ENCODE results near the gene ZNF691. TPM values are rescaled to one million over a fixed set of nuclear protein-coding genes. Genes with fewer than 3 reads are reported as not detected.
"Not testable (repeated sequence)": the region's sequence is repeated elsewhere in the genome, so short reads cannot be mapped to it uniquely, and the experiment has no call there.

ZNF691 gene
- total RNA-seq, result 1 to 10 TPM; 7.5 to 8.8 TPM
- long read RNA-seq, transcript ZNF691-206 (2 exons, 1,577 nt), result major isoform, 11 of 14 reads
- long read RNA-seq, partial matches to known transcripts, result 0 of 14 reads
- long read RNA-seq, other reads (novel, unspliced or antisense), result 1 of 14 reads

- DNase-seq, result peak; percentile 97
- ATAC-seq, result peak; percentile 99
- intact Hi-C loops (cut with DNase I), result no loop called here
Observed at GRCh38 chr1:42846257-42847110, at the start of gene ZNF691. TSS of gene ZNF691 (plus strand) at chr1:42846613. CDS start at chr1:42849659, 3,046 bp downstream.

- intact Hi-C loops (cut with DNase I), result no loop called here
- DNase-seq (no peak), ATAC-seq (no peak)
Observed at GRCh38 chr1:42797414-42797813, 49.0 kb upstream of the ZNF691 start.

DNA sequence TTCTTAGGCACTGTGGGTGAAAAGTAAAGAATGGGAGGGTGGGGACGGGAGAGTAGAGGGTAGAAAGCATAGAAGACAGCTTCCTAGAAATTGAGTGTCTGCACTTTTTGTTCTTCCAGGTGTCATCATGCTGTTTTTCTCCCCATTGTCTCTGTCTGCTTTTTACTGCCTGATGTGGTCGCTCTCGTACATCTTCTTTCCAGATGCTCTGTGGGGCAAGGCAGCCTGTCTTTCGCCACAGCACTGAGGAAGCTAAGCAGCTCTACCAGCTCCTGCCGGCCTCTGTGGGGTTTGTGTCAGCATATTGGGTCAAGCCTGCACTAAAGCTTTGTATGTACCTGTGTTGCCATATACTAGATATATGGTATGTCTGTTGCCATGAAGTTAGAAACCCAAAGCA, 48.4 kb upstream of the ZNF691 start:
- intact Hi-C loops (cut with DNase I), result no loop called here
- ATAC-seq, result no peak

DNA sequence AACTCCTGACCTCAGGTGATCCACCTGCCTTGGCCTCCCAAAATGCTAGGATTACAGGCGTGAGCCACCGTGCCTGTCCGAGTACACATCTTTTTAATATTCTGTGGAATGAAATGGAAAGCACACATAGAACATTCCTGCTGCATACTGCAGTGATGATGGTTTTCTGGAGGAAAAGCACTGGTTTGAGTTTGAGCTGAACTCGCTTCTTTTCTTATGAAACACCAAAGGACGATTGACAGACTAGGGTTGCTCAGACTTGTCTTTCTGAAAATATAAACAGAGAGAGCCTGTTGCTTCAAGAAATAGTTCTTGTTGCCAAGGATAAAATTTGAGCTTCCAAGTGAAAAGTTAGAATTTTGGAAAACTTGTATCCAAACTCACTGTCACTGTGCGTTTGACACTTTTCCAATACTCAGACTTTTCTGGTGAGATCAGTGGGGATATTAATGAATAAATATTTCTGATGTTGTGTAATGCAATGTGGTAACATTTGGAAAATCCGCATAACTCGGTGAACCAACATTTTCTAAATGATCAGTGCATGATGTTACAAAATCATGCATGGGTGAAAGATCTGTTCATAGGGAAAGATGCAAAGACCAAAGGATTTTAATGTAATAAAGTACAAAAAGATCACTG, 44.5 kb upstream of the ZNF691 start:
- ATAC-seq (peak in 1 of 2 donors; percentile 61), DNase-seq (no peak)
- intact Hi-C loops (cut with DNase I), result no loop called here

More for the DNA sequence above, 48.4 kb upstream of the ZNF691 start:
- DNase-seq, result no peak

DNA sequence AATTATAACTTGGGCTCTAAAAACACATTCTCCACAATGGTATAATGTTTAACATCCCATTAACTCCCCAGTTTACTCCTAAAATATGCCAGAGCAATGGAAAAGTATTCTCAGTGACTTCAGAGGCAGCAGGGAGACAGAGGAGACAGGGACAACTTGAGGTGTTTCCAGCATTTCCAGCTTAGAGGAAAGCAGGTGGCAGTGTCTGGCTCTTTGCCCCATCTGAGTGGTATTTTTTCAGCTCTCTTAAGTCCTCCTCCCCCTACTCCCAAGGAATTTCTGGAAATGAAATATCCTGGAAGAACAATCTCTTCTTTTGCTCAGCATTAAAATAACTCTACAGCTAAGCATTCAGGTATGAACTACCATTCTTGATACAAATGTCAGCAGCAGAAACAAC, 40.2 kb upstream of the ZNF691 start:
- DNase-seq, result no peak
- intact Hi-C loops (cut with DNase I), result no loop called here
- ATAC-seq, result no peak

DNA sequence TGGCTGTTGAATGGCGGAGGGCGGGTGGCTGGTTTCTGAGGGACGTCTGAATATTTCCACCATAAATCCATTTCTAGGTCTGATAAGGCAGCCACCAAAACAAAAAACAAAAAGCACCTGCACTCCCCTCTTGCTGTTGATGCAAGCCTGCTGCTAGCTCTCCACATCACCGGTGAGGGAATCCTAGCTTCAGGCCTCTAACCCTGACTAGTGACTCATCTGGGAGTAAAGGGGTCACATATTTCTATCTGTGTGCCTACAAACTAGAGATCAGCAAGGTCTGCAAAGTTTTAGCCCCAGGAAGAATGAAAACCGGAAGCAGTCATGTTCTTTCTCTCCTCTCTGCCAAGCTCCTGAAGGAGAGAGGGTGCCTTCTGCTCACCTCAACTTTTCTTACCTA, 39.8 kb upstream of the ZNF691 start:
- intact Hi-C loops (cut with DNase I), result no loop called here
- ATAC-seq (no peak), DNase-seq (no peak)

- no peak for ATAC-seq
Observed at GRCh38 chr1:42807056-42807668, 39.3 kb upstream of the ZNF691 start.

GRCh38 chr1:42814815-42815214, 31.6 kb upstream of the ZNF691 start:
- not testable (repeated sequence) for ATAC-seq, DNase-seq
- intact Hi-C loops (cut with DNase I), result loop anchor here in 1 of 2 donors (5.0 kb wide), 1 partner anchor 48 kb away; the partner anchor contains the start of genes C1orf50 and P3H1

More at GRCh38 chr1:42807056-42807668, 39.3 kb upstream of the ZNF691 start:
- intact Hi-C loops (cut with DNase I), result no loop called here
- DNase-seq, result no peak

- DNase-seq (no peak), ATAC-seq (peak in 1 of 2 donors; percentile 2)
- intact Hi-C loops (cut with DNase I), result loop anchor here in 1 of 2 donors (5.0 kb wide), 1 partner anchor 49 kb away; the partner anchor contains the start of genes C1orf50 and P3H1
Observed at GRCh38 chr1:42815941-42816584, 30.4 kb upstream of the ZNF691 start.

DNA sequence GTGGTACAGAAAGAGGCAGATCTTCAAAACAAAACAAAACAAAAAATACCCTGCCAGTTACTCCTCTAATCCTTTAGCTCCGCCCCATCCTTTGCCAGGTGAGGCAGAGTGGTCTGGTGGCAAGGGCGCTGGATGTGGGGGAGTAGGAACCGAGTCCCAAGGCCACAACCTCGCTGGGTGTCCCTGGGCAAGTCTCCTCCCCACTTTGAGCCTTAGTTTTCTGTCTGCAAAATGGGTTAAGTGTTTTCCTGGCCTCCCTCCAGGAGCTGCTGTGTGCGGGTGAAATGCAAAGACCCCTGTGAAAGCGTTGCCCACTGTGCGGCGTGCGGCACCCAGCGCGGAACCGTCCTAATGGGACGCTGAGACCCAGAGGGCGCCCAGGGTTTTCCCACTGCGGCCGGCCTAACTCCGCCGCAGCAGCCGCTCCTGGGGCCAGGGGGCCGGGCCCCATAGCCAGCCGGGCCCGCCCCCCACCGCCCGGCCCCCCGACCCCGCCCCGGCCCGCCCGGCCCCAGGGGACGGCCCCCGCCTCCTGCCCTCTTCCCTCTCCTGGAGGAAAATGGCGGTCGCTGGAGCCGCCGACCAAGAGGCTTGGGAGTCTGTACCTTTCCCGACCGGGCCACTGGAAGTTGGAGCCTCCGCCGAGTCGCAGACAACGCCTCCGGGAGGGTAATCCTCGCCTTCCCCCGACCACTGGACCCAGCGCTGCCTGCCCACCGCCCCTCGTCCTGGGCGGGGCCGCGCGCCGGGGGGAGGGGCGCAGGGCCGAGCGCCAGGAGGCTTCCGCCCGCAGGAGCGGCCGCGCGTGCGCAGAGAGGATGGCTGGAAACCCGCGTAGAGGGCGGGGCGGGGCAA, 29.6 kb upstream of the ZNF691 start, which contains the start of the genes ERMAP and SVBP:
TSS of gene ERMAP (plus strand) at position 538 of the 855 bp plus-strand sequence. CDS start 13,327 bp downstream, outside the sequence.
TSS of gene SVBP (minus strand) at position 813 of the 855 bp plus-strand sequence. CDS start 853 bp downstream, outside the sequence.
- intact Hi-C loops (cut with DNase I), result loop anchor here in 1 of 2 donors (5.0 kb wide), 1 partner anchor 50 kb away; the partner anchor contains the start of genes C1orf50 and P3H1

DNA sequence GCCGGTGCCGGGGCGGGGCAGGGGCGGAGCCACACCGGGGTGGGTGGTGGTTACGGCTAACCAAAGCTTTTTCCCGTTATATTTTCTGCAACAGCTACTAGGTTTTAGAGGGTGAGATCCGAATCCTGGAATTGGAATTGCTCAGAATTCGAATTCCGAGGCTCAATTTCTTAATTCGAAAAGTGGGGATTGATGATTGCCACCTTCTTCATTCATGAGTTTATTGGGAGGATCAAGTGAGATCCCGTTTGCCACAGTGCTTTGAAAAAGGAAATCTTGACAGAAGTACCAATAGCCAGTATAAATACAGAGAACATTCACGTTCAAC, 29.0 kb upstream of the ZNF691 start:
- intact Hi-C loops (cut with DNase I), result loop anchor here in 1 of 2 donors (5.0 kb wide), 1 partner anchor 50 kb away; the partner anchor contains the start of genes C1orf50 and P3H1
- ATAC-seq, result no peak
- no peak for DNase-seq

More for the DNA sequence above, 29.6 kb upstream of the ZNF691 start, which contains the start of the genes ERMAP and SVBP:
- DNase-seq (peak; percentile 93), ATAC-seq (peak; percentile 99)

DNA sequence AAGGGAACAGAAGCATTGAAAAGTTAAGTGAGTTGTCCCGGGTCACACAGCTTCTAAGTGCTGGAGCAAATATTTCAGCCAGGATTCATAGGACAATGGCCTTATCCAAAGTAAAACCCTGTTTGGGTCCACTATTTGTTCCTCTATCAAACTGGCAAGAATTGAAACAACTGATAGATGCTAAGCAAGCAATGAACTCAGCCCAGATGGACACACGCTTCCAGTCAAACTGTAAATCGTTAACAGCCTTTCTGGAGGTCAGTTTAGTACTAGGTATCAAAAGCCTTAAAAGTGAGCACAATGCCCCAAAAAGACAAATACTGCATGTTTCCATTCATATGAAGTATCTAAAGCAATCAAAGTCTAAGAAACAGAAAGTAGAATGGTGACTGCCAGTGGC, 28.4 kb upstream of the ZNF691 start:
- ATAC-seq (no peak), DNase-seq (no peak)
- intact Hi-C loops (cut with DNase I), result loop anchor here in 1 of 2 donors (5.0 kb wide), 1 partner anchor 51 kb away; the partner anchor contains the start of genes C1orf50 and P3H1

- no peak for ATAC-seq
- intact Hi-C loops (cut with DNase I), result no loop called here
Observed at GRCh38 chr1:42820813-42821212, 25.6 kb upstream of the ZNF691 start.

DNA sequence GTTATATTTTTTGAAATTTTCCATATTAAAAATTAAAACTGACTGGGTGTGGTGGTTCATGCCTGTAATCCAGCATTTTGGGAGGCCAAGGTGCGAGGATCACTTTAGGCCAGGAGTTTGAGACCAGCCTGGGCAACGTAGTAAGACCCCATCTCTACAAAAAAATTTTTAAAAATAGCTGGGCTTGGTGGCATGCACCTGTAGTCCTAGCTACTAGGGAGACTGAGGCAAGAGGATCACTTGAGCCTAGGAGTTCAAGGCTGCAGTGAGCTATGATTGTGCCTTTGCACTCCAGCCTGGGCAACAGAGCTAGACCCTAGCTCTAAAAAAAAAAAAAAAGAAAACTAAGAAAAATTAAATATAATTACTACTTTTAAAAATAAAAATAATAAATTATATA, 24.7 kb upstream of the ZNF691 start:
- ATAC-seq (no peak), DNase-seq (no peak)
- intact Hi-C loops (cut with DNase I), result no loop called here

More at GRCh38 chr1:42820813-42821212, 25.6 kb upstream of the ZNF691 start:
- no peak for DNase-seq

- intact Hi-C loops (cut with DNase I), result no loop called here
- ATAC-seq (peak in 1 of 2 donors; percentile 38), DNase-seq (no peak)
Observed at GRCh38 chr1:42822800-42823392, 23.5 kb upstream of the ZNF691 start.

DNA sequence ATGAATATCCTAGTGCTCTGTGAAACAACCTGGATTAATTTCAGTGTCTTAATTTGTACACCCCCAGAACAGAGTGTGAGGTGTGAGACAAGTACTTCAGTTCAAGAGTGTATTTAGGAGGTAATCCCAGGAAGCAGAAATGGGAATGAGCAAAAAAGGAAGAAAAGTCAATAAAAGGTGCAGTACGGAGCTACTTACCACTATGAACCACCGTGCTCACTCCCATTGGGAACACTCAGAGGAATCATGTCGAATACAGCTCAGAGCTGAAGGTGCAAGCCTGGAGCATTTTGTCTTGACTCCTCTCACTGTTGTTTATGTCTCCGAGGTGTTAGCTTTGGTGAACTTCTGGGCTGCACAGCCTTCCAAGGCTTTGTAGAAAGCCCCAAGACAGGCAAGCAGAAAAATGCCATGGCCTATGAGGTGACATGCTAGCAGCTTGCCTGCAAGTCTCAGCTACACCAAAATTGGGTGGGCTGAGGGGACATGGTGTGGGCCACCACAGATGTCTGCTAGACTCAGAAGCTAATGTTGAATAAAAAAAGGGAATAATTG, 21.9 kb upstream of the ZNF691 start:
- DNase-seq, result no peak
- intact Hi-C loops (cut with DNase I), result no loop called here
- ATAC-seq, result no peak
